Stomach smooth muscle (tissue), 2 donors: ENCODE results near the gene CHRNA4.
"Not testable (repeated sequence)": the region's sequence is repeated elsewhere in the genome, so short reads cannot be mapped to it uniquely, and the experiment has no call there.

Source experiments
- H3K27ac ChIP-seq: one replicate; pipeline ENCODE4 v1.7.0; 2013; ENCODE audit warnings: mild to moderate bottlenecking, low read length, inconsistent platforms
- H3K27me3 ChIP-seq, 2 donors: one replicate each; pipeline ENCODE4 v1.7.0; 2013; ENCODE audit warnings: low read length in 2 of 2; ENCODE audit not compliant: insufficient read depth in 2 of 2, control insufficient read depth in 1 of 2
- H3K36me3 ChIP-seq, 2 donors: one replicate each; pipeline ENCODE4 v1.7.0; 2013; ENCODE audit warnings: low read length in 2 of 2; ENCODE audit not compliant: control insufficient read depth in 2 of 2, insufficient read depth in 2 of 2
- H3K4me1 ChIP-seq: one replicate; pipeline ENCODE4 v1.7.0; 2013; ENCODE audit warnings: low read length; ENCODE audit not compliant: control insufficient read depth, insufficient read depth
- H3K4me3 ChIP-seq, 2 donors: one replicate each; pipeline ENCODE4 v1.7.0; 2013; ENCODE audit warnings: low read length in 2 of 2
- H3K9ac ChIP-seq, 2 donors: one replicate each; pipeline ENCODE4 v1.7.0; 2013; ENCODE audit warnings: low read length in 2 of 2, mild to moderate bottlenecking in 1 of 2
- H3K9me3 ChIP-seq, 2 donors: one replicate each; pipeline ENCODE4 v1.7.0; 2013; ENCODE audit warnings: low read length in 2 of 2; ENCODE audit not compliant: control insufficient read depth in 2 of 2
- donor health status: healthy.
- donor health status: Pancreatic carcinoma.

Gene CHRNA4

GRCh38 chr20:63309261-63310071 is 51.7 kb downstream of the CHRNA4 start:
- H3K9ac ChIP-seq: no peak overlapping the region
- no peak overlapping the region for H3K27ac ChIP-seq
- H3K36me3 ChIP-seq: no peaks in the 10 kb centered on the region
- H3K4me3 ChIP-seq: no peak overlapping the region
- H3K4me1 ChIP-seq: peaks cover 14% of the 10 kb centered on the region
- H3K27me3 ChIP-seq: peaks cover 31 to 44% of the 10 kb centered on the region in 2 donors
- no peaks in the 10 kb centered on the region for H3K9me3 ChIP-seq

- Histone ChIP-seq H3K9ac (no peak overlapping the region), H3K27me3 (peaks cover 31 to 44% of the 10 kb centered on the region in 2 donors), H3K4me1 (peaks cover 14% of the 10 kb centered on the region), H3K9me3 (no peaks in the 10 kb centered on the region), H3K4me3 (no peak overlapping the region), H3K27ac (no peak overlapping the region), H3K36me3 (no peaks in the 10 kb centered on the region)
These were observed 52.8 kb downstream of the CHRNA4 start for GRCh38 chr20:63308218-63308911.

GRCh38 chr20:63307538-63308217 is 53.5 kb downstream of the CHRNA4 start:
- H3K4me1 ChIP-seq: peaks cover 11% of the 10 kb centered on the region
- H3K27me3 ChIP-seq: peaks cover 31 to 44% of the 10 kb centered on the region in 2 donors
- no peak overlapping the region for H3K27ac ChIP-seq
- no peak overlapping the region for H3K4me3 ChIP-seq
- H3K36me3 ChIP-seq: no peaks in the 10 kb centered on the region
- H3K9me3 ChIP-seq: no peaks in the 10 kb centered on the region
- H3K9ac ChIP-seq: no peak overlapping the region

- Histone ChIP-seq H3K27ac (no peak overlapping the region), H3K9me3 (no peaks in the 10 kb centered on the region), H3K9ac (no peak overlapping the region), H3K27me3 (peaks cover 31 to 44% of the 10 kb centered on the region in 2 donors), H3K4me3 (no peak overlapping the region), H3K4me1 (peaks cover 7% of the 10 kb centered on the region), H3K36me3 (no peaks in the 10 kb centered on the region)
These were observed 54.2 kb downstream of the CHRNA4 start for GRCh38 chr20:63306673-63307537.

GRCh38 chr20:63305933-63306672 is 55.0 kb downstream of the CHRNA4 start:
- not testable (repeated sequence) for H3K4me1 ChIP-seq, H3K4me3 ChIP-seq, H3K9me3 ChIP-seq, H3K9ac ChIP-seq, H3K27ac ChIP-seq, H3K36me3 ChIP-seq
- H3K27me3 ChIP-seq: peaks cover 31 to 47% of the 10 kb centered on the region in 2 donors

- Histone ChIP-seq H3K4me1 (peaks cover 5% of the 10 kb centered on the region), H3K9ac (no peak overlapping the region), H3K4me3 (no peak overlapping the region), H3K27ac (no peak overlapping the region), H3K9me3 (no peaks in the 10 kb centered on the region), H3K27me3 (peaks cover 30 to 47% of the 10 kb centered on the region in 2 donors), H3K36me3 (no peaks in the 10 kb centered on the region)
These were observed 55.8 kb downstream of the CHRNA4 start for GRCh38 chr20:63305393-63305792.

GRCh38 chr20:63303095-63303666 is 58.0 kb downstream of the CHRNA4 start:
- Histone ChIP-seq H3K4me3 (no peak overlapping the region), H3K36me3 (no peaks in the 10 kb centered on the region), H3K27me3 (peaks cover 27 to 35% of the 10 kb centered on the region in 2 donors), H3K27ac (no peak overlapping the region), H3K9me3 (no peaks in the 10 kb centered on the region), H3K9ac (no peak overlapping the region), H3K4me1 (no peaks in the 10 kb centered on the region)

- Histone ChIP-seq H3K4me3 (no peak overlapping the region), H3K9ac (no peak overlapping the region), H3K27ac (no peak overlapping the region), H3K27me3 (peaks cover 25 to 31% of the 10 kb centered on the region in 2 donors), H3K9me3 (no peaks in the 10 kb centered on the region), H3K4me1 (no peaks in the 10 kb centered on the region), H3K36me3 (no peaks in the 10 kb centered on the region)
These were observed 59.5 kb downstream of the CHRNA4 start for GRCh38 chr20:63301671-63302070.

GRCh38 chr20:63298731-63299312 is 62.3 kb downstream of the CHRNA4 start:
- H3K27me3 ChIP-seq: peaks cover 28 to 32% of the 10 kb centered on the region in 2 donors
- H3K4me3 ChIP-seq: no peak overlapping the region
- no peak overlapping the region for H3K27ac ChIP-seq
- no peaks in the 10 kb centered on the region for H3K9me3 ChIP-seq
- no peaks in the 10 kb centered on the region for H3K36me3 ChIP-seq
- no peak overlapping the region for H3K9ac ChIP-seq
- no peaks in the 10 kb centered on the region for H3K4me1 ChIP-seq
